CD4-positive, alpha-beta T cell (primary cell): ENCODE data around the gene ROM1. TPM values are rescaled to one million over a fixed set of nuclear protein-coding genes. Genes with fewer than 3 reads are reported as not detected.

Experiments
- ATAC-seq: fragments of 200-7000 bp; cut with Tn5 transposase; one replicate; pipeline ENCODE4 v1.10.0; 2022; ENCODE audit warnings: mild to moderate bottlenecking; ENCODE audit not compliant: poor library complexity
- CTCF ChIA-PET: fragments of 350-600 bp; sonication (Branson Sonifier 250); formaldehyde crosslinking; loops from one replicate; lab custom pipeline; 2021; ENCODE audit warnings: antibody characterized with exemption, inconsistent platforms; lab: Charles Lee
- POLR2A ChIA-PET: fragments of 350-600 bp; sonication (Branson Sonifier 250); formaldehyde crosslinking; loops from one replicate; lab custom pipeline; 2021; ENCODE audit warnings: antibody characterized with exemption, inconsistent platforms; lab: Charles Lee
- DNase-seq, 14 experiments: peaks; one replicate each; pipeline ENCODE4 v3.0.0-alpha.2; 2013 to 2020; ENCODE audit warnings: mixed read lengths in 2 of 14
- H3K27ac ChIP-seq, 2 donors: one replicate each; pipeline versions ENCODE4 v1.5.1 to v1.7.0; 2013; ENCODE audit warnings: low read length in 2 of 2, low read depth in 1 of 2, mild to moderate bottlenecking in 1 of 2
- H3K27me3 ChIP-seq, 2 experiments: 1 replicate in 1 of 2; 2 replicates in 1 of 2; pipeline versions ENCODE4 v1.6.1 to v1.7.0; 2013; ENCODE audit warnings: low read length in 2 of 2, control low read depth in 1 of 2, mild to moderate bottlenecking in 1 of 2, moderate library complexity in 1 of 2; ENCODE audit not compliant: insufficient read depth in 2 of 2, control insufficient read depth in 1 of 2
- H3K36me3 ChIP-seq: one replicate; pipeline ENCODE4 v1.6.1; 2013; ENCODE audit warnings: low read length, control low read depth; ENCODE audit not compliant: insufficient read depth
- H3K4me1 ChIP-seq: one replicate; pipeline ENCODE4 v1.6.1; 2013; ENCODE audit warnings: low read length, control low read depth; ENCODE audit not compliant: insufficient read depth
- H3K4me3 ChIP-seq: one replicate; pipeline ENCODE4 v1.5.1; 2013; ENCODE audit warnings: mild to moderate bottlenecking, low read length, moderate library complexity
- H3K9me3 ChIP-seq, 2 experiments: 1 replicate in 1 of 2; 2 replicates in 1 of 2; pipeline versions ENCODE4 v1.6.1 to v1.7.0; 2013; ENCODE audit warnings: low read length in 2 of 2, mild to moderate bottlenecking in 2 of 2, control low read depth in 1 of 2, moderate library complexity in 1 of 2; ENCODE audit not compliant: control insufficient read depth in 1 of 2, insufficient read depth in 1 of 2
- H3K27ac Mint-ChIP-seq: one replicate; pipeline ENCODE4 v1.8.0; 2020; ENCODE audit warnings: mixed read lengths
- H3K27me3 Mint-ChIP-seq: one replicate; pipeline ENCODE4 v1.8.0; 2021; ENCODE audit warnings: mixed read lengths
- H3K36me3 Mint-ChIP-seq: one replicate; pipeline ENCODE4 v1.8.0; 2021; ENCODE audit warnings: low read depth, mixed read lengths
- H3K4me1 Mint-ChIP-seq: one replicate; pipeline ENCODE4 v1.8.0; 2021; ENCODE audit warnings: low read depth, mixed read lengths
- H3K4me3 Mint-ChIP-seq: one replicate; pipeline ENCODE4 v1.8.0; 2020; ENCODE audit warnings: mild to moderate bottlenecking, mixed read lengths
- H3K9me3 Mint-ChIP-seq: one replicate; pipeline ENCODE4 v1.8.0; 2020; ENCODE audit warnings: mixed read lengths
- intact Hi-C, 2 experiments: fragments of 100-400 bp; cut with DNase I in 1 of 2; cut with micrococcal nuclease in 1 of 2; formaldehyde crosslinking; loops; one replicate each; pipeline versions ENCODE4 v1.15.1 to v1.9.0; 2023 to 2025; cut with DNase I, micrococcal nuclease
- total RNA-seq, 174 experiments: library from RNA in 2 of 174; stranded (reverse) in 2 of 174; gene quantifications; one replicate each; pipeline ENCODE4 v1.2.3 and lab custom pipeline; 2021 to 2026
- TF ChIP-seq, protein P1 (sequence below): fragments of 200-600 bp; IDR thresholded peaks from one replicate; pipeline ENCODE4 v1.8.0; 2022; ENCODE audit warnings: antibody characterized with exemption, mild to moderate bottlenecking

ROM1 gene
- total RNA-seq, 2 experiments from 2014 or later, result 0.42 to 0.71 TPM

GRCh38 chr11:62621027-62621566, 8.0 kb downstream of the ROM1 start:
- no peaks in the 10 kb centered on the region for H3K27me3 ChIP-seq
- DNase-seq, result no peak
- ChIA-PET POLR2A (interaction anchor here (0.9 to 6.0 kb wide), 20 partner anchors 9 to 219 kb away, joined by 3 to 80 read pairs (median 13); partner anchors contain the start of genes C11orf98, CSKMT, EEF1G and EML3), CTCF (interaction anchor here (1.0 to 3.6 kb wide), 6 partner anchors 8 to 165 kb away, joined by 3 to 10 read pairs (median 5); partner anchors contain the start of genes C11orf98, CSKMT, LBHD1 and ROM1)
- H3K4me1 ChIP-seq, result peaks cover 37% of the 10 kb centered on the region
- Mint-ChIP-seq H3K27me3 (no peaks in the 10 kb centered on the region), H3K9me3 (no peaks in the 10 kb centered on the region), H3K4me1 (peaks cover 27% of the 10 kb centered on the region), H3K27ac (peak overlapping the region; percentile 89), H3K36me3 (peaks cover 57% of the 10 kb centered on the region), H3K4me3 (peak overlapping the region; percentile 95)
- H3K27ac ChIP-seq, result peak overlapping the region; percentile 86 to 88
- TF ChIP-seq, protein P1, sequence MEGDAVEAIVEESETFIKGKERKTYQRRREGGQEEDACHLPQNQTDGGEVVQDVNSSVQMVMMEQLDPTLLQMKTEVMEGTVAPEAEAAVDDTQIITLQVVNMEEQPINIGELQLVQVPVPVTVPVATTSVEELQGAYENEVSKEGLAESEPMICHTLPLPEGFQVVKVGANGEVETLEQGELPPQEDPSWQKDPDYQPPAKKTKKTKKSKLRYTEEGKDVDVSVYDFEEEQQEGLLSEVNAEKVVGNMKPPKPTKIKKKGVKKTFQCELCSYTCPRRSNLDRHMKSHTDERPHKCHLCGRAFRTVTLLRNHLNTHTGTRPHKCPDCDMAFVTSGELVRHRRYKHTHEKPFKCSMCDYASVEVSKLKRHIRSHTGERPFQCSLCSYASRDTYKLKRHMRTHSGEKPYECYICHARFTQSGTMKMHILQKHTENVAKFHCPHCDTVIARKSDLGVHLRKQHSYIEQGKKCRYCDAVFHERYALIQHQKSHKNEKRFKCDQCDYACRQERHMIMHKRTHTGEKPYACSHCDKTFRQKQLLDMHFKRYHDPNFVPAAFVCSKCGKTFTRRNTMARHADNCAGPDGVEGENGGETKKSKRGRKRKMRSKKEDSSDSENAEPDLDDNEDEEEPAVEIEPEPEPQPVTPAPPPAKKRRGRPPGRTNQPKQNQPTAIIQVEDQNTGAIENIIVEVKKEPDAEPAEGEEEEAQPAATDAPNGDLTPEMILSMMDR, result no peak
- no peaks in the 10 kb centered on the region for H3K9me3 ChIP-seq
- no peak for ATAC-seq
- peaks cover 28% of the 10 kb centered on the region for H3K36me3 ChIP-seq
- H3K4me3 ChIP-seq, result peak overlapping the region; percentile 69
- intact Hi-C loops, result loop anchor here in 1 of 2 experiments (5.0 kb wide), 1 partner anchor 51 kb away; the partner anchor contains the start of genes LBHD1 and UQCC3

DNA sequence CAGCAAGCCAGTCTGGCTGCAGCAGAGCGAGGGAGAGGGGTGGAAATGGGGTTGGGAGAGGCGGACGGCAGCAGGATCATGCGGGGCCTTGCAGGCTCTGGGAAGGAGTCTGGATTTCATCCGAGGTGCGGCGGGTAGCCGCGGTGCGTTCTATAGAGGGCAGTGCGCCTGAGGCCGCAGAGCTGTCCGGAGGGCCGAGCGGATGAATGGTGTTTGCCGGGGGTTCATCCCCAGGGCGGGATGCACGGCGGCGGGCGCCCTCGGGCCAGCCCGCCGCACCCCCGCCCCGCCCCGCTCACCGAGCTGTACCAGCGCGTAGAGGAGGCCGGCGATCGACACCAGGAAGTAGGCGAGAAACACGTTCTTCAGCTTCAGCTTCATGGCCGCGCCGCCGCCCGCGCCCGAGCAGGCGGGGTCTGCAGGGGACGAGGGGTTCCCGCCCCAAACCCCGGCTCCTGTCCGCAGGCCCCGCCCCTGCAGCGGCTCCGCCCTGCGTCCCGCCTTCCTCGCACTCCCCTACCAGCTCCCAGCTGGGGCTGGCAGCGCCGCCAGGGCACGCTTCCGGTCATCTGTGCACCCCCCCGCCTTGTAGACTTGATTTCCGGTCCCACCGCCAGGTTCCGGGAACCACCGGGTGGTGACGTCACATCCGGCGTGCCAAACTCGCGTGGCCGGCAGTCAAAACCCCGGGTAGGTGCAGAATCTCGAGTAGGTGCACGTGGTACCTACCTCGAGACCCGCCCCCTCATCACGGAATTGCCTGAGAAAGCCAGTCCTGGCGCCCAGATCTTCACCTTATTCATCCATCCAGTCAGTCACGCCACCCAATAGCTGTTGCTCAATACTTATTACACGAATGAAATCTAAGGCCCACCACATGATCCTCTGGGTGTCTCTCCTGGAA, 8.8 kb downstream of the ROM1 start, which contains the start of gene B3GAT3:
Gene B3GAT3, minus strand, starts transcription at position 420 of the 904 bp plus-strand sequence. Its CDS starts 39 bp downstream, at position 381.
- H3K36me3 ChIP-seq, result peaks cover 28% of the 10 kb centered on the region
- peaks cover 32% of the 10 kb centered on the region for H3K4me1 ChIP-seq
- H3K27me3 ChIP-seq, result no peaks in the 10 kb centered on the region
- H3K27ac Mint-ChIP-seq, result peak within 1 kb of the TSS; percentile 89
- POLR2A ChIA-PET, result interaction anchor here (0.6 to 6.0 kb wide), 23 partner anchors 8 to 1672 kb away, joined by 3 to 80 read pairs (median 10); partner anchors contain the start of genes C11orf98, CSKMT, EEF1G and EML3
- H3K36me3 Mint-ChIP-seq, result peaks cover 58% of the 10 kb centered on the region
- intact Hi-C loops, result loop anchor here (1.0 to 5.0 kb wide), 4 partner anchors 25 to 50 kb away; partner anchors contain the start of genes GANAB (in 1 of the 2), INTS5 (in 1 of the 2), LBHD1 (in 1 of the 2) and TUT1 (in 1 of the 2)
- H3K9me3 Mint-ChIP-seq, result no peaks in the 10 kb centered on the region
- H3K27ac ChIP-seq, result peak within 1 kb of the TSS; percentile 86 to 88
- no peaks in the 10 kb centered on the region for H3K9me3 ChIP-seq
- CTCF ChIA-PET, result interaction anchor here (0.6 to 3.6 kb wide), 7 partner anchors 8 to 165 kb away, joined by 3 to 10 read pairs (median 4); partner anchors contain the start of genes C11orf98, CSKMT, LBHD1 and ROM1
- TF ChIP-seq, protein P1, result no peak
- peak; percentile 82 for ATAC-seq
- no peaks in the 10 kb centered on the region for H3K27me3 Mint-ChIP-seq
- peaks cover 27% of the 10 kb centered on the region for H3K4me1 Mint-ChIP-seq
- peak; percentile 91 to 99 (median 95) for DNase-seq
- H3K4me3 ChIP-seq, result peak within 1 kb of the TSS; percentile 69
- peak within 1 kb of the TSS; percentile 95 for H3K4me3 Mint-ChIP-seq
